IMR-90 (cell line): ENCODE data around the gene CD300LG. TPM values are rescaled to one million over a fixed set of nuclear protein-coding genes. Genes with fewer than 3 reads are reported as not detected.

Experiments
- ATAC-seq: fragments of 200-7000 bp; cut with Tn5 transposase; 2 replicates; pipeline ENCODE4 v1.9.1; 2020; ENCODE audit warnings: low read depth, mild to moderate bottlenecking, moderate library complexity
- BruUV-seq: library from RNA; stranded (reverse); fragments of 400-500 nt; replicated peaks from 2 replicates; lab custom pipeline; 2021; lab: Mats Ljungman, UMichigan
- CTCF ChIA-PET: fragments of 300-600 bp; formaldehyde crosslinking; extraction: SDS; loops from one replicate; lab custom pipeline; 2021; ENCODE audit warnings: antibody characterized with exemption; lab: Yijun Ruan, JAX
- POLR2A ChIA-PET: fragments of 300-600 bp; sonication (Branson Sonifier 250); formaldehyde crosslinking; loops from one replicate; lab custom pipeline; 2022; ENCODE audit warnings: antibody characterized with exemption; ENCODE audit not compliant: unreplicated experiment; lab: Charles Lee
- DNase-seq: peaks from one replicate; pipeline ENCODE4 v3.0.0; 2013
- H2AFZ ChIP-seq: replicated peaks from 2 replicates; pipeline ENCODE3; 2013; ENCODE audit warnings: low read length, mild to moderate bottlenecking; ENCODE audit not compliant: poor library complexity
- H2AK5ac ChIP-seq: 2 replicates; pipeline ENCODE4 v1.6.1; 2013; ENCODE audit warnings: low read depth, low read length, inconsistent platforms
- H2AK9ac ChIP-seq: replicated peaks from 2 replicates; pipeline ENCODE3; 2013; ENCODE audit warnings: mild to moderate bottlenecking, low read depth, low read length, moderate library complexity; ENCODE audit not compliant: poor library complexity
- H2BK120ac ChIP-seq: 2 replicates; pipeline ENCODE4 v1.6.1; 2013; ENCODE audit warnings: low read depth, low read length, inconsistent platforms
- H2BK15ac ChIP-seq: 3 replicates; pipeline ENCODE4 v1.6.1; 2013; ENCODE audit warnings: low read depth, low read length, inconsistent platforms
- H2BK20ac ChIP-seq: 2 replicates; pipeline ENCODE4 v1.6.1; 2013; ENCODE audit warnings: low read depth, mild to moderate bottlenecking, inconsistent platforms, low read length, moderate library complexity
- H2BK5ac ChIP-seq: 2 replicates; pipeline ENCODE4 v1.6.1; 2013; ENCODE audit warnings: mild to moderate bottlenecking, low read depth, low read length, inconsistent platforms; ENCODE audit not compliant: poor library complexity, severe bottlenecking
- H3K14ac ChIP-seq: replicated peaks from 2 replicates; pipeline ENCODE4 v1.6.1; 2013; ENCODE audit warnings: low read depth, low read length, inconsistent platforms
- H3K18ac ChIP-seq: 2 replicates; pipeline ENCODE4 v1.6.1; 2013; ENCODE audit warnings: low read depth, low read length, control low read depth
- H3K23ac ChIP-seq: 2 replicates; pipeline ENCODE4 v1.6.1; 2013; ENCODE audit warnings: low read depth, low read length, inconsistent platforms
- H3K27ac ChIP-seq: 2 replicates; pipeline ENCODE4 v1.5.1; 2013; ENCODE audit warnings: mild to moderate bottlenecking, control low read depth, low read length; ENCODE audit not compliant: insufficient read depth
- H3K27me3 ChIP-seq: 2 replicates; pipeline ENCODE4 v1.6.1; 2013; ENCODE audit warnings: low read length; ENCODE audit not compliant: control insufficient read depth, insufficient read depth
- H3K36me3 ChIP-seq: 2 replicates; pipeline ENCODE4 v1.6.1; 2013; ENCODE audit warnings: low read length, mixed read lengths; ENCODE audit not compliant: control insufficient read depth, insufficient read depth
- H3K4ac ChIP-seq: 2 replicates; pipeline ENCODE4 v1.6.1; 2013; ENCODE audit warnings: low read depth, low read length, inconsistent platforms
- H3K4me1 ChIP-seq: 2 replicates; pipeline ENCODE4 v1.6.1; 2013; ENCODE audit warnings: low read length, mixed read lengths; ENCODE audit not compliant: control insufficient read depth, insufficient read depth
- H3K4me2 ChIP-seq: 2 replicates; pipeline ENCODE4 v1.6.1; 2013; ENCODE audit warnings: low read depth, mild to moderate bottlenecking, control low read depth, low read length, moderate library complexity
- H3K4me3 ChIP-seq: 2 replicates; pipeline ENCODE4 v1.5.1; 2013; ENCODE audit warnings: low read depth, mild to moderate bottlenecking, control low read depth, low read length, moderate library complexity; ENCODE audit not compliant: insufficient read depth
- H3K56ac ChIP-seq: 2 replicates; pipeline ENCODE4 v1.6.1; 2013; ENCODE audit warnings: low read length, inconsistent platforms; ENCODE audit not compliant: insufficient read depth; ENCODE audit errors: extremely low read depth
- H3K79me1 ChIP-seq, 2 experiments: 2 replicates each; pipeline ENCODE4 v1.6.1; 2013; ENCODE audit warnings: low read length in 2 of 2, inconsistent platforms in 1 of 2, low read depth in 1 of 2
- H3K9ac ChIP-seq: 2 replicates; pipeline ENCODE4 v1.6.1; 2013; ENCODE audit warnings: low read depth, low read length, control low read depth
- H3K9me1 ChIP-seq: 2 replicates; pipeline ENCODE4 v1.6.1; 2013; ENCODE audit warnings: low read length, inconsistent platforms; ENCODE audit not compliant: insufficient read depth
- H3K9me3 ChIP-seq: 2 replicates; pipeline ENCODE4 v1.6.1; 2013; ENCODE audit warnings: low read length; ENCODE audit not compliant: control insufficient read depth, insufficient read depth
- H4K20me1 ChIP-seq: 2 replicates; pipeline ENCODE4 v1.6.1; 2013; ENCODE audit warnings: low read length, inconsistent platforms; ENCODE audit not compliant: insufficient read depth
- H4K5ac ChIP-seq: 2 replicates; pipeline ENCODE4 v1.6.1; 2013; ENCODE audit warnings: mild to moderate bottlenecking, low read depth, low read length, control low read depth
- H4K8ac ChIP-seq, 2 experiments: 2 replicates each; pipeline ENCODE4 v1.6.1; 2013; ENCODE audit warnings: low read depth in 2 of 2, low read length in 2 of 2, control low read depth in 1 of 2, inconsistent platforms in 1 of 2
- H4K91ac ChIP-seq: 2 replicates; pipeline ENCODE4 v1.6.1; 2013; ENCODE audit warnings: low read depth, low read length, inconsistent platforms; ENCODE audit not compliant: insufficient read depth
- BHLHE40 ChIP-seq: fragments of 150-350 bp; IDR thresholded peaks from 2 replicates; pipeline ENCODE4 v1.6.1; 2016; ENCODE audit warnings: mild to moderate bottlenecking, low read depth, low read length
- CEBPB ChIP-seq: IDR thresholded peaks from 2 replicates; pipeline ENCODE4 v1.6.1; 2012; ENCODE audit warnings: low read depth, low read length, improper control_type of control experiment
- CHD1 ChIP-seq: IDR thresholded peaks from 2 replicates; pipeline ENCODE4 v1.6.1; 2012; ENCODE audit warnings: low read depth, low read length, improper control_type of control experiment
- FOS ChIP-seq: fragments of 150-350 bp; IDR thresholded peaks from 2 replicates; pipeline ENCODE4 v1.6.1; 2016; ENCODE audit warnings: low read depth, low read length
- MAFK ChIP-seq: IDR thresholded peaks from 2 replicates; pipeline ENCODE4 v1.6.1; 2012; ENCODE audit warnings: low read depth, low read length, improper control_type of control experiment
- MAZ ChIP-seq: IDR thresholded peaks from 2 replicates; pipeline ENCODE4 v1.6.1; 2012; ENCODE audit warnings: low read depth, mild to moderate bottlenecking, low read length, improper control_type of control experiment, moderate library complexity, borderline replicate concordance
- MXI1 ChIP-seq: IDR thresholded peaks from 2 replicates; pipeline ENCODE4 v1.6.1; 2012; ENCODE audit warnings: low read depth, mild to moderate bottlenecking, low read length, moderate library complexity, borderline replicate concordance
- NFE2L2 ChIP-seq: fragments of 150-350 bp; IDR thresholded peaks from 2 replicates; pipeline ENCODE4 v1.6.1; 2016; ENCODE audit warnings: low read depth, mild to moderate bottlenecking, low read length
- POLR2A ChIP-seq: IDR thresholded peaks from 2 replicates; pipeline ENCODE4 v1.6.1; 2012; ENCODE audit warnings: mild to moderate bottlenecking, low read depth, low read length
- RAD21 ChIP-seq: IDR thresholded peaks from 2 replicates; pipeline ENCODE4 v1.6.1; 2012; ENCODE audit warnings: low read length, improper control_type of control experiment
- RCOR1 ChIP-seq: IDR thresholded peaks from 2 replicates; pipeline ENCODE4 v1.6.1; 2012; ENCODE audit warnings: mild to moderate bottlenecking, low read length, improper control_type of control experiment; ENCODE audit not compliant: insufficient replicate concordance
- RFX5 ChIP-seq: IDR thresholded peaks from 2 replicates; pipeline ENCODE4 v1.8.0; 2012; ENCODE audit warnings: low read depth, mild to moderate bottlenecking, low read length, moderate library complexity
- SMC3 ChIP-seq: fragments of 150-350 bp; IDR thresholded peaks from 2 replicates; pipeline ENCODE4 v1.6.1; 2016; ENCODE audit warnings: low read depth, mild to moderate bottlenecking, antibody characterized with exemption, low read length, moderate library complexity
- WGBS, 2 experiments: methylation state at CpG; one replicate each; pipeline versions ENCODE4 v1.1.5 to v1.1.7; 2013; ENCODE audit warnings: missing lambda C conversion rate in 2 of 2; ENCODE audit not compliant: insufficient read length in 1 of 2; ENCODE audit errors: extremely low coverage in 2 of 2; 5-methylcytosine and 5-hydroxymethylcytosine counted together
- dilution Hi-C: fragments of 300-500 bp; cut with HindIII; formaldehyde crosslinking; loops from one replicate; pipeline ENCODE4 v1.14.3; 2018; ENCODE audit warnings: low sequenced_read_pairs; ENCODE audit not compliant: unreplicated experiment
- in situ Hi-C: fragments of 300-500 bp; cut with MboI; formaldehyde crosslinking; loops from 3 replicates; pipeline ENCODE4 v1.14.3; 2019; ENCODE audit warnings: low sequenced_read_pairs, inconsistent platforms, mixed read lengths
- intact Hi-C: fragments of 100-400 bp; cut with micrococcal nuclease; formaldehyde crosslinking; loops from 2 replicates; pipeline ENCODE4 v1.10.0; 2022
- polyA plus RNA-seq, 3 experiments: library from polyadenylated mRNA; depleted of rRNA; stranded (reverse); fragments of >200 nt; gene quantifications; 2 replicates each; pipeline ENCODE4 v1.2.3, GENCODE V29; 2012; ENCODE audit warnings: low replicate concordance in 1 of 3
- total RNA-seq: library from RNA; depleted of rRNA; stranded (reverse); fragments of >200 nt; gene quantifications from 2 replicates; pipeline ENCODE4 v1.2.3, GENCODE V29; 2012
- TF ChIP-seq, protein P1 (sequence below): conservative IDR thresholded peaks from 2 replicates; pipeline ENCODE4 v1.5.1; 2012; ENCODE audit warnings: mild to moderate bottlenecking, low read depth, low read length, improper control_type of control experiment
- TF ChIP-seq, protein P2 (sequence below): fragments of 150-350 bp; IDR thresholded peaks from 2 replicates; pipeline ENCODE4 v1.6.1; 2016; ENCODE audit warnings: low read depth, mild to moderate bottlenecking, low read length, moderate library complexity, borderline replicate concordance
- TF ChIP-seq, protein P3 (sequence below): fragments of 150-350 bp; IDR thresholded peaks from 2 replicates; pipeline ENCODE4 v1.6.1; 2017; ENCODE audit warnings: mild to moderate bottlenecking, antibody characterized with exemption, low read length, low read depth

Gene CD300LG
- total and polyA plus RNA-seq, 2 of the 4 experiments (the other 2 are of a cell fraction): not detected

- H2AFZ ChIP-seq: no peak overlapping the region
- H2BK20ac ChIP-seq: no peak overlapping the region
- no peak overlapping the region for H4K8ac ChIP-seq
- ChIA-PET POLR2A (no interaction called here), CTCF (interaction anchor here (0.6 kb wide), 1 partner anchor 47 kb away, joined by 3 read pairs; no protein-coding TSS in a partner anchor)
- dilution Hi-C loops (no loop called here), in situ Hi-C loops (no loop called here), intact Hi-C loops (no loop called here)
- no peak overlapping the region for H3K56ac ChIP-seq
- no peaks in the 10 kb centered on the region for H3K27me3 ChIP-seq
- H4K5ac ChIP-seq: no peak overlapping the region
- H2BK120ac ChIP-seq: no peak overlapping the region
- no peak overlapping the region for H3K18ac ChIP-seq
- no peaks in the 10 kb centered on the region; the same call in 1 of the 2 replicates for H3K9me3 ChIP-seq
- no peak overlapping the region for H3K23ac ChIP-seq
- peaks cover 5% of the 10 kb centered on the region; the same call in 1 of the 2 replicates for H4K20me1 ChIP-seq
- no peak overlapping the region for H3K4me3 ChIP-seq
- H3K4me2 ChIP-seq: no peak overlapping the region
- H3K4me1 ChIP-seq: peaks cover 2% of the 10 kb centered on the region; the same call in 1 of the 2 replicates
- ATAC-seq (no peak), DNase-seq (no peak)
- no peak overlapping the region for H3K9ac ChIP-seq
- TF ChIP-seq MXI1: no peak
- no peak for TF ChIP-seq NFE2L2
- TF ChIP-seq CEBPB: no peak
- TF ChIP-seq, protein P1, sequence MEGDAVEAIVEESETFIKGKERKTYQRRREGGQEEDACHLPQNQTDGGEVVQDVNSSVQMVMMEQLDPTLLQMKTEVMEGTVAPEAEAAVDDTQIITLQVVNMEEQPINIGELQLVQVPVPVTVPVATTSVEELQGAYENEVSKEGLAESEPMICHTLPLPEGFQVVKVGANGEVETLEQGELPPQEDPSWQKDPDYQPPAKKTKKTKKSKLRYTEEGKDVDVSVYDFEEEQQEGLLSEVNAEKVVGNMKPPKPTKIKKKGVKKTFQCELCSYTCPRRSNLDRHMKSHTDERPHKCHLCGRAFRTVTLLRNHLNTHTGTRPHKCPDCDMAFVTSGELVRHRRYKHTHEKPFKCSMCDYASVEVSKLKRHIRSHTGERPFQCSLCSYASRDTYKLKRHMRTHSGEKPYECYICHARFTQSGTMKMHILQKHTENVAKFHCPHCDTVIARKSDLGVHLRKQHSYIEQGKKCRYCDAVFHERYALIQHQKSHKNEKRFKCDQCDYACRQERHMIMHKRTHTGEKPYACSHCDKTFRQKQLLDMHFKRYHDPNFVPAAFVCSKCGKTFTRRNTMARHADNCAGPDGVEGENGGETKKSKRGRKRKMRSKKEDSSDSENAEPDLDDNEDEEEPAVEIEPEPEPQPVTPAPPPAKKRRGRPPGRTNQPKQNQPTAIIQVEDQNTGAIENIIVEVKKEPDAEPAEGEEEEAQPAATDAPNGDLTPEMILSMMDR: no peak
- TF ChIP-seq RCOR1: no peak
- no peak for TF ChIP-seq RAD21
- TF ChIP-seq MAZ: no peak
- no peak for TF ChIP-seq SMC3
- no peak for TF ChIP-seq POLR2A
- no peak for TF ChIP-seq FOS
- TF ChIP-seq BHLHE40: no peak
- TF ChIP-seq CHD1: no peak
- TF ChIP-seq, protein P2, sequence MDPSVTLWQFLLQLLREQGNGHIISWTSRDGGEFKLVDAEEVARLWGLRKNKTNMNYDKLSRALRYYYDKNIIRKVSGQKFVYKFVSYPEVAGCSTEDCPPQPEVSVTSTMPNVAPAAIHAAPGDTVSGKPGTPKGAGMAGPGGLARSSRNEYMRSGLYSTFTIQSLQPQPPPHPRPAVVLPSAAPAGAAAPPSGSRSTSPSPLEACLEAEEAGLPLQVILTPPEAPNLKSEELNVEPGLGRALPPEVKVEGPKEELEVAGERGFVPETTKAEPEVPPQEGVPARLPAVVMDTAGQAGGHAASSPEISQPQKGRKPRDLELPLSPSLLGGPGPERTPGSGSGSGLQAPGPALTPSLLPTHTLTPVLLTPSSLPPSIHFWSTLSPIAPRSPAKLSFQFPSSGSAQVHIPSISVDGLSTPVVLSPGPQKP: no peak
- TF ChIP-seq, protein P3, sequence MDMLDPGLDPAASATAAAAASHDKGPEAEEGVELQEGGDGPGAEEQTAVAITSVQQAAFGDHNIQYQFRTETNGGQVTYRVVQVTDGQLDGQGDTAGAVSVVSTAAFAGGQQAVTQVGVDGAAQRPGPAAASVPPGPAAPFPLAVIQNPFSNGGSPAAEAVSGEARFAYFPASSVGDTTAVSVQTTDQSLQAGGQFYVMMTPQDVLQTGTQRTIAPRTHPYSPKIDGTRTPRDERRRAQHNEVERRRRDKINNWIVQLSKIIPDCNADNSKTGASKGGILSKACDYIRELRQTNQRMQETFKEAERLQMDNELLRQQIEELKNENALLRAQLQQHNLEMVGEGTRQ: no peak
- TF ChIP-seq MAFK: no peak
- TF ChIP-seq RFX5: no peak
- no CpG with 5 or more reads among the region's 2 CpGs for WGBS, 2 experiments
- H4K91ac ChIP-seq: no peak overlapping the region
- H2BK5ac ChIP-seq: no peak overlapping the region
- no peaks in the 10 kb centered on the region for H3K79me1 ChIP-seq
- H3K9me1 ChIP-seq: 0 out of 2 replicates have a peak, but pooled peaks cover 5% of the 10 kb centered on the region
- no peak overlapping the region for H2AK5ac ChIP-seq
- H3K36me3 ChIP-seq: peaks cover 5% of the 10 kb centered on the region
- H3K14ac ChIP-seq: no peak overlapping the region
- no peak overlapping the region for H2AK9ac ChIP-seq
- H3K4ac ChIP-seq: no peak overlapping the region
- H2BK15ac ChIP-seq: no peak overlapping the region
- H3K27ac ChIP-seq: no peak overlapping the region
- BruUV-seq: no TSS peak
Measured at GRCh38 chr17:43799047-43799446, 47.9 kb upstream of the CD300LG start.
